Measurements from ENCODE around the gene TMEM154. TPM values are rescaled to one million over a fixed set of nuclear protein-coding genes. Genes with fewer than 3 reads are reported as not detected.
A peak's percentile ranks its signal among the peaks of the same experiment; 100 is the strongest.

The TMEM154 gene
- total and polyA plus RNA-seq, 4 donors, result 1.6 to 18.9 (median 8.5) TPM

- no peak overlapping the region for H3K4me3 ChIP-seq
- H3K9me3 ChIP-seq (ENCODE audit: control insufficient read depth in 4 of 4, insufficient read depth in 3 of 4, low read length in 3 of 4), result peaks cover 0 to under 1% (median 0%) of the 10 kb centered on the region in 4 donors
- H3K27me3 ChIP-seq (ENCODE audit: control insufficient read depth in 3 of 3, insufficient read depth in 3 of 3, low read length in 2 of 3), result no peaks in the 10 kb centered on the region
- WGBS, 2 donors, result 14 to 16% methylated on average over 13 of the region's 13 CpGs
- ATAC-seq (ENCODE audit: insufficient read depth, low FRiP score) (peak; percentile 43), DNase-seq (peak; percentile 63 to 76 (median 68))
- H3K27ac ChIP-seq (ENCODE audit: low read depth in 1 of 2, low read length in 1 of 2), result no peak overlapping the region
- no peak for TF ChIP-seq CTCF (IDR thresholded peaks at IDR 0.05; ENCODE audit: control extremely low read depth, extremely low read depth)
- no peaks in the 10 kb centered on the region for H3K36me3 ChIP-seq (ENCODE audit: control insufficient read depth in 4 of 4, insufficient read depth in 4 of 4, low read length in 4 of 4)
- H3K4me1 ChIP-seq (ENCODE audit: control insufficient read depth in 5 of 5, insufficient read depth in 5 of 5, low read length in 5 of 5), result peaks cover 0 to 31% (median 14%) of the 10 kb centered on the region in 5 donors
- H3K9ac ChIP-seq (ENCODE audit: insufficient read depth in 1 of 2, low read length in 2 of 2), result no peak overlapping the region
Measured at GRCh38 chr4:152591396-152591795, 88.4 kb downstream of the TMEM154 start.

DNA sequence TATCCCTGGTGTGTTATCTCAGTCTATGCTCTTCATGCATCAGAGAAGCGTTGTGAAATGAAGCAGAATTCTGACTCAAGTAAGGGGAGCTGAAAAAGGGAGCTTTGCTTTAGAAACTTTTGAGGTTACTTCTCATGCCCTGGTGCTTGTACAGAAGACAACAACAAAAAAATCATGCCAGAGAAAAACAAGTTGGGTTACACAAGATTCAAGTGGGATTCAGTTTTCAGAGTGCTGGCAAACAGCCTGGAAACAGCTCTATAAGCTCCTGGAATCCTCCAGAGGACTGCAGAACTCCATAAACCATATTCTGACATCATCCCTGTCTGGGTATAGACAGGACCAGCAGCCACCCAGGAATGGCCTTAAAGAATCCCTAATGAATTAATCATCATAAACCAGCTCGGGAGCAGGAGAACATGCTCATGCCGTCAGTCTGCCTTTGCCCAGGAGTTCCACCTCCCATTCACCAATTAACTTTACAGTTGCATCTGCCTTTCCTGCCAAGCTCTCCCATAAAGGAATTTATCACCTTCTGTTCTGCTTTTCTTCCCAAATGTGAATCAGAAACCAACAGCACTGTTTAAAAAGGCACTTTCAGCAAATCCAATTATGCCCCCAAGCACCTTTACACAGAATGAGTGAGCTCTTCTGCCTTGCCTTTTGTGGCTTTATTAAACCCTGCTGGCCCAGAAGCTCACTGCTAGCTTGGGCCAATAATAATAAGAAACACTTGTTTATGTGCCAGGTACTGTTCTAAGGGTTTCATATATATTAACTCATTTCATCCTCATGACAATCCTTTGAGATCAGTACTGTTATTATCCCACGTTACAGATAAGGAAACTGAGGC is 89.4 kb downstream of the TMEM154 start:
- Histone ChIP-seq H3K4me3 (no peak overlapping the region), H3K27ac (ENCODE audit: low read depth in 1 of 2, low read length in 1 of 2) (no peak overlapping the region), H3K9me3 (ENCODE audit: control insufficient read depth in 4 of 4, insufficient read depth in 3 of 4, low read length in 3 of 4) (no peaks in the 10 kb centered on the region), H3K4me1 (ENCODE audit: control insufficient read depth in 5 of 5, insufficient read depth in 5 of 5, low read length in 5 of 5) (peaks cover 0 to 38% (median 14%) of the 10 kb centered on the region in 5 donors), H3K9ac (ENCODE audit: insufficient read depth in 1 of 2, low read length in 2 of 2) (no peak overlapping the region), H3K27me3 (ENCODE audit: control insufficient read depth in 3 of 3, insufficient read depth in 3 of 3, low read length in 2 of 3) (no peaks in the 10 kb centered on the region), H3K36me3 (ENCODE audit: control insufficient read depth in 4 of 4, insufficient read depth in 4 of 4, low read length in 4 of 4) (no peaks in the 10 kb centered on the region)
- ATAC-seq (ENCODE audit: insufficient read depth, low FRiP score), result no peak
- peak; percentile 75 to 95 (median 87) for DNase-seq
- TF ChIP-seq CTCF (IDR thresholded peaks at IDR 0.05; ENCODE audit: control extremely low read depth, extremely low read depth), result no peak
- WGBS, 2 donors, result 60 to 74% methylated on average over 4 of the region's 4 CpGs

DNA sequence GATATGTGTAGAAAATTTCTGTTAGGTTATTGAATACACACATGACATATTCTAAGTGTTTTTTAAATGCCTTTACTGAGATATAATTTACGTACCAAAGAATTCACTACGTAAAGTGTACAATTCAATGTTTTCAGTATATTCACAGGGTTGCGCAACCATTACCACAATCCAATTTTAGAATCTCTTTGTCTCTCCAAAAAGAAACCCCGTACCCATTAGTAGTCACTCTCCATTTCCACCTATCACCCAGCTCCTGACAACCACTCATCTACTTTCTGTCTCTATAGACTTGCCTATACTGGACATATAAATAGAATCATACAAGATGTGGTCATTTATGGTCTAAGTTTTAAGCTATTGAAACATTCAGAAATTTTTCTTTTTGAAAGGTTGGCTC is 90.9 kb downstream of the TMEM154 start:
- WGBS, 2 donors, result 70 to 77% methylated on average over 4 of the region's 4 CpGs
- H3K9me3 ChIP-seq (ENCODE audit: control insufficient read depth in 4 of 4, insufficient read depth in 3 of 4, low read length in 3 of 4), result no peaks in the 10 kb centered on the region

More for the DNA sequence above, 90.9 kb downstream of the TMEM154 start:
- TF ChIP-seq CTCF (IDR thresholded peaks at IDR 0.05; ENCODE audit: control extremely low read depth, extremely low read depth), result no peak
- H3K4me3 ChIP-seq, result no peak overlapping the region
- no peak overlapping the region for H3K9ac ChIP-seq (ENCODE audit: insufficient read depth in 1 of 2, low read length in 2 of 2)
- ATAC-seq (ENCODE audit: insufficient read depth, low FRiP score), result no peak
- no peaks in the 10 kb centered on the region for H3K27me3 ChIP-seq (ENCODE audit: control insufficient read depth in 3 of 3, insufficient read depth in 3 of 3, low read length in 2 of 3)
- H3K4me1 ChIP-seq (ENCODE audit: control insufficient read depth in 5 of 5, insufficient read depth in 5 of 5, low read length in 5 of 5), result peaks cover 0 to 42% (median 17%) of the 10 kb centered on the region in 5 donors
- H3K27ac ChIP-seq (ENCODE audit: low read depth in 1 of 2, low read length in 1 of 2), result no peak overlapping the region
- DNase-seq, result no peak
- H3K36me3 ChIP-seq (ENCODE audit: control insufficient read depth in 4 of 4, insufficient read depth in 4 of 4, low read length in 4 of 4), result no peaks in the 10 kb centered on the region

All from lung (tissue), 12 donors.